K562 (cell line): Measurements from ENCODE around the gene PSPC1.

ENCODE experiments used
- ARHGAP35 ChIP-seq: fragments of 450-650 bp; IDR thresholded peaks from 2 replicates; pipeline ENCODE4 v1.6.1; 2018; ENCODE audit not compliant: partially characterized antibody
- JUN ChIP-seq, 2 experiments: sonication (generic) in 1 of 2; formaldehyde crosslinking in 1 of 2; IDR thresholded peaks; 2 replicates each; pipeline versions ENCODE4 v1.6.1 to v1.8.0; 2012 to 2022; ENCODE audit warnings: borderline replicate concordance in 2 of 2, mild to moderate bottlenecking in 2 of 2, improper control_type of control experiment in 1 of 2, low read depth in 1 of 2, low read length in 1 of 2, missing genetic modification reagents in 1 of 2
- POLR2A ChIP-seq: fragments of 450-650 bp; conservative IDR thresholded peaks from 2 replicates; pipeline ENCODE4 v1.6.1; 2016
- POLR2AphosphoS2 ChIP-seq: IDR thresholded peaks from 2 replicates; pipeline ENCODE4 v1.6.1; 2012; ENCODE audit warnings: low read length, improper control_type of control experiment
- ZNF263 ChIP-seq: sonication (generic); formaldehyde crosslinking; IDR thresholded peaks from 2 replicates; pipeline ENCODE4 v1.8.0; 2022; ENCODE audit warnings: mild to moderate bottlenecking, missing genetic modification reagents, borderline replicate concordance
- TF ChIP-seq, protein P1 (sequence below): fragments of 250-450 bp; sonication (Bioruptor Pico); IDR thresholded peaks from 2 replicates; pipeline ENCODE4 v1.5.0; 2020; ENCODE audit warnings: mild to moderate bottlenecking, borderline replicate concordance
- TF ChIP-seq, protein P2 (sequence below), 3 experiments: IDR thresholded peaks in 2 of 3; conservative IDR thresholded peaks in 1 of 3; 2 replicates each; pipeline ENCODE4 v1.5.1; 2011 to 2012; ENCODE audit warnings: low read length in 3 of 3, mild to moderate bottlenecking in 3 of 3, control low read depth in 2 of 3, improper control_type of control experiment in 1 of 3, inconsistent platforms in 1 of 3, low read depth in 1 of 3, mixed read lengths in 1 of 3, moderate library complexity in 1 of 3; ENCODE audit not compliant: insufficient read depth in 2 of 3

DNA sequence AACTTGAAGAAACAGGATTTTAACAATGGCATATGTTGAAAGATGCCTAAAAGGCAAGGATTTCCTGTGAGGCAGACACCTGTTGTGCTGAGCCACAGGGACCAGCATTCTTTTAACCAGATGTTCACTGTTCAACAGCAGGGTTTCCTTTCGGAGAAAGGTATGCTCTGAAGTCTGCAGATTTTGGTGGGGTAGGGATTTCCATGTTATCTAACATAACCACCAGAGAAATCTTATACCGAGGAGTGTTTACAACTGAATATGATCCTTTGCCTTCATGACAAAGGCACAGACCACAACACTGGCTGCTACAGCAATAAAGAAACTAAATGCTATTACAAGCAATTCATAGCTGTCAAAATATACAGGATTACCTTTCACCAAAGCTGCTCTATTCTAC lies 101.2 kb downstream of the PSPC1 start:
- TF ChIP-seq ZNF263 (CRISPR knock-in tag): no peak
- no peak for TF ChIP-seq POLR2A
- no peak for TF ChIP-seq JUN (IDR thresholded peaks at IDR 0.05; ENCODE audit: borderline replicate concordance, low read depth, low read length)
- no peak for TF ChIP-seq JUN (CRISPR knock-in tag; IDR thresholded peaks at IDR 0.05; ENCODE audit: borderline replicate concordance)
- TF ChIP-seq, protein P1, sequence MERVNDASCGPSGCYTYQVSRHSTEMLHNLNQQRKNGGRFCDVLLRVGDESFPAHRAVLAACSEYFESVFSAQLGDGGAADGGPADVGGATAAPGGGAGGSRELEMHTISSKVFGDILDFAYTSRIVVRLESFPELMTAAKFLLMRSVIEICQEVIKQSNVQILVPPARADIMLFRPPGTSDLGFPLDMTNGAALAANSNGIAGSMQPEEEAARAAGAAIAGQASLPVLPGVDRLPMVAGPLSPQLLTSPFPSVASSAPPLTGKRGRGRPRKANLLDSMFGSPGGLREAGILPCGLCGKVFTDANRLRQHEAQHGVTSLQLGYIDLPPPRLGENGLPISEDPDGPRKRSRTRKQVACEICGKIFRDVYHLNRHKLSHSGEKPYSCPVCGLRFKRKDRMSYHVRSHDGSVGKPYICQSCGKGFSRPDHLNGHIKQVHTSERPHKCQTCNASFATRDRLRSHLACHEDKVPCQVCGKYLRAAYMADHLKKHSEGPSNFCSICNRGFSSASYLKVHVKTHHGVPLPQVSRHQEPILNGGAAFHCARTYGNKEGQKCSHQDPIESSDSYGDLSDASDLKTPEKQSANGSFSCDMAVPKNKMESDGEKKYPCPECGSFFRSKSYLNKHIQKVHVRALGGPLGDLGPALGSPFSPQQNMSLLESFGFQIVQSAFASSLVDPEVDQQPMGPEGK: no peak
- TF ChIP-seq ARHGAP35: no peak
- TF ChIP-seq, protein P2, sequence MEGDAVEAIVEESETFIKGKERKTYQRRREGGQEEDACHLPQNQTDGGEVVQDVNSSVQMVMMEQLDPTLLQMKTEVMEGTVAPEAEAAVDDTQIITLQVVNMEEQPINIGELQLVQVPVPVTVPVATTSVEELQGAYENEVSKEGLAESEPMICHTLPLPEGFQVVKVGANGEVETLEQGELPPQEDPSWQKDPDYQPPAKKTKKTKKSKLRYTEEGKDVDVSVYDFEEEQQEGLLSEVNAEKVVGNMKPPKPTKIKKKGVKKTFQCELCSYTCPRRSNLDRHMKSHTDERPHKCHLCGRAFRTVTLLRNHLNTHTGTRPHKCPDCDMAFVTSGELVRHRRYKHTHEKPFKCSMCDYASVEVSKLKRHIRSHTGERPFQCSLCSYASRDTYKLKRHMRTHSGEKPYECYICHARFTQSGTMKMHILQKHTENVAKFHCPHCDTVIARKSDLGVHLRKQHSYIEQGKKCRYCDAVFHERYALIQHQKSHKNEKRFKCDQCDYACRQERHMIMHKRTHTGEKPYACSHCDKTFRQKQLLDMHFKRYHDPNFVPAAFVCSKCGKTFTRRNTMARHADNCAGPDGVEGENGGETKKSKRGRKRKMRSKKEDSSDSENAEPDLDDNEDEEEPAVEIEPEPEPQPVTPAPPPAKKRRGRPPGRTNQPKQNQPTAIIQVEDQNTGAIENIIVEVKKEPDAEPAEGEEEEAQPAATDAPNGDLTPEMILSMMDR (IDR thresholded peaks at IDR 0.05 in 2 of 3, conservative IDR thresholded peaks at IDR 0.05 in 1 of 3; ENCODE audit: insufficient read depth in 2 of 3, low read depth in 1 of 3, low read length in 3 of 3): no peak
- TF ChIP-seq POLR2AphosphoS2: no peak
